Endothelial cell (in vitro differentiated cells): ENCODE data around the gene DNAJA4. TPM values are rescaled to one million over a fixed set of nuclear protein-coding genes. Genes with fewer than 3 reads are reported as not detected.

Source experiments
- DNase-seq: peaks from one replicate; pipeline ENCODE4 v3.0.0; 2021; ENCODE audit warnings: low spot score
- H3K27ac Mint-ChIP-seq: one replicate; pipeline ENCODE4 v1.8.0; 2021; ENCODE audit warnings: mixed read lengths, inconsistent platforms; ENCODE audit not compliant: unreplicated experiment
- H3K27me3 Mint-ChIP-seq: one replicate; pipeline ENCODE4 v1.8.0; 2021; ENCODE audit warnings: mild to moderate bottlenecking, moderate library complexity, mixed read lengths, inconsistent platforms; ENCODE audit not compliant: unreplicated experiment
- H3K36me3 Mint-ChIP-seq: one replicate; pipeline ENCODE4 v1.8.0; 2021; ENCODE audit warnings: mild to moderate bottlenecking, low read depth, mixed read lengths, inconsistent platforms; ENCODE audit not compliant: unreplicated experiment
- H3K4me1 Mint-ChIP-seq: one replicate; pipeline ENCODE4 v1.8.0; 2021; ENCODE audit warnings: mild to moderate bottlenecking, mixed read lengths, inconsistent platforms; ENCODE audit not compliant: unreplicated experiment
- H3K4me3 Mint-ChIP-seq: one replicate; pipeline ENCODE4 v1.8.0; 2021; ENCODE audit warnings: mild to moderate bottlenecking, mixed read lengths, inconsistent platforms; ENCODE audit not compliant: unreplicated experiment
- H3K9me3 Mint-ChIP-seq: one replicate; pipeline ENCODE4 v1.8.0; 2021; ENCODE audit warnings: mixed read lengths, inconsistent platforms; ENCODE audit not compliant: unreplicated experiment
- total RNA-seq: library from RNA; stranded (reverse); fragmentation: NEBNext Ultra II Directional; extraction: Animal tissue kit (Norgen Biotek cat#: 25700); gene quantifications from one replicate; pipeline ENCODE4 v1.2.1, GENCODE V29; 2021; ENCODE audit not compliant: unreplicated experiment
- TF ChIP-seq, protein P1 (sequence below): fragments of 200-600 bp; sonication (generic); IDR thresholded peaks from one replicate; pipeline ENCODE4 v1.5.0; 2021; ENCODE audit warnings: antibody characterized with exemption; ENCODE audit not compliant: unreplicated experiment

The DNAJA4 gene
- total RNA-seq, 1 donor from 2014 or later: 2.1 TPM

DNA sequence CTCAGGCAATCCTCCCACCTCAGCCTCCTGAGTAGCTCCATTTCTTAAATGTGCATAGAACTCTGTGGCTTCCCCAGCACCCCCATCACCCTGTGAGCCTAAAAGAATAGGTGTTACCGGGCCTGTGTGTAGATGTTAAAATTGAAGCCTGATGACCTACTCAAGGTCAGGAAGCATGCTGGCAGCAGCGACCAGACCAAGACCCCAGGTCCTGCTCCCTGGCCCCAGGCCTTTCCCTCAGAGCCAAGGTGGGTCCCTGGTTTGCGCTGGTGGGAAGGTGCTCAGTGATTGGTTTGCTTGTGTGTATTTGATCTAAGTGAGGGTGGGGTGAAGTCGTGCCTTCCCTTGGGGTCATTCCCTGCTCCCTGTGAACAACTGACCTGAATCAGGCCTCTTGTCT lies 57.4 kb downstream of the DNAJA4 start:
- Mint-ChIP-seq H3K4me1 (peaks cover 13% of the 10 kb centered on the region), H3K9me3 (no peaks in the 10 kb centered on the region), H3K27me3 (peaks cover 5% of the 10 kb centered on the region), H3K27ac (peak overlapping the region; percentile 81), H3K36me3 (peaks cover 3% of the 10 kb centered on the region), H3K4me3 (no peak overlapping the region)
- DNase-seq: no peak
- TF ChIP-seq, protein P1, sequence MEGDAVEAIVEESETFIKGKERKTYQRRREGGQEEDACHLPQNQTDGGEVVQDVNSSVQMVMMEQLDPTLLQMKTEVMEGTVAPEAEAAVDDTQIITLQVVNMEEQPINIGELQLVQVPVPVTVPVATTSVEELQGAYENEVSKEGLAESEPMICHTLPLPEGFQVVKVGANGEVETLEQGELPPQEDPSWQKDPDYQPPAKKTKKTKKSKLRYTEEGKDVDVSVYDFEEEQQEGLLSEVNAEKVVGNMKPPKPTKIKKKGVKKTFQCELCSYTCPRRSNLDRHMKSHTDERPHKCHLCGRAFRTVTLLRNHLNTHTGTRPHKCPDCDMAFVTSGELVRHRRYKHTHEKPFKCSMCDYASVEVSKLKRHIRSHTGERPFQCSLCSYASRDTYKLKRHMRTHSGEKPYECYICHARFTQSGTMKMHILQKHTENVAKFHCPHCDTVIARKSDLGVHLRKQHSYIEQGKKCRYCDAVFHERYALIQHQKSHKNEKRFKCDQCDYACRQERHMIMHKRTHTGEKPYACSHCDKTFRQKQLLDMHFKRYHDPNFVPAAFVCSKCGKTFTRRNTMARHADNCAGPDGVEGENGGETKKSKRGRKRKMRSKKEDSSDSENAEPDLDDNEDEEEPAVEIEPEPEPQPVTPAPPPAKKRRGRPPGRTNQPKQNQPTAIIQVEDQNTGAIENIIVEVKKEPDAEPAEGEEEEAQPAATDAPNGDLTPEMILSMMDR: no peak

DNA sequence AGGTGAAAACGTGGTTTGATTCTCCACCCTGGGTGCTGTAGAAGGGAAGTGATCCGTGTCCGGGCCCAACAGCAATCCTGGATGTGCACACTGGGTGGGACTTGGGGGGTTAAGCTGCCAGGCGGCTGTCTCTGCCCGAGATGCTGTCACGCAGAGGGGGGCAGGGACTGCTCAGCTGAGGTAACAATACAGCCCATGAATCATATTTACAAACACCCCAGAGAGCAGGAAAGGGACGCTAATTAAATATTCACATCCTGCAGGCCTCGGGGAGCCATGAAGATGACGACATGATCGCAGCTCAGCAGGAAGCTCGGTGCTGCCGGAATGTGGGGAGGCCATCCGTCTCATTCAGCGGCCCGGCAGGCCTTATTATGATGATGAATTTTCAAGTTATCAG lies 57.9 kb downstream of the DNAJA4 start:
- no peaks in the 10 kb centered on the region for H3K9me3 Mint-ChIP-seq
- peaks cover 15% of the 10 kb centered on the region for H3K4me1 Mint-ChIP-seq
- DNase-seq: peak; percentile 31
- H3K36me3 Mint-ChIP-seq: peaks cover 3% of the 10 kb centered on the region
- TF ChIP-seq, protein P1: no peak
- peaks cover 5% of the 10 kb centered on the region for H3K27me3 Mint-ChIP-seq
- H3K27ac Mint-ChIP-seq: peak overlapping the region; percentile 81
- H3K4me3 Mint-ChIP-seq: peak overlapping the region; percentile 11

DNA sequence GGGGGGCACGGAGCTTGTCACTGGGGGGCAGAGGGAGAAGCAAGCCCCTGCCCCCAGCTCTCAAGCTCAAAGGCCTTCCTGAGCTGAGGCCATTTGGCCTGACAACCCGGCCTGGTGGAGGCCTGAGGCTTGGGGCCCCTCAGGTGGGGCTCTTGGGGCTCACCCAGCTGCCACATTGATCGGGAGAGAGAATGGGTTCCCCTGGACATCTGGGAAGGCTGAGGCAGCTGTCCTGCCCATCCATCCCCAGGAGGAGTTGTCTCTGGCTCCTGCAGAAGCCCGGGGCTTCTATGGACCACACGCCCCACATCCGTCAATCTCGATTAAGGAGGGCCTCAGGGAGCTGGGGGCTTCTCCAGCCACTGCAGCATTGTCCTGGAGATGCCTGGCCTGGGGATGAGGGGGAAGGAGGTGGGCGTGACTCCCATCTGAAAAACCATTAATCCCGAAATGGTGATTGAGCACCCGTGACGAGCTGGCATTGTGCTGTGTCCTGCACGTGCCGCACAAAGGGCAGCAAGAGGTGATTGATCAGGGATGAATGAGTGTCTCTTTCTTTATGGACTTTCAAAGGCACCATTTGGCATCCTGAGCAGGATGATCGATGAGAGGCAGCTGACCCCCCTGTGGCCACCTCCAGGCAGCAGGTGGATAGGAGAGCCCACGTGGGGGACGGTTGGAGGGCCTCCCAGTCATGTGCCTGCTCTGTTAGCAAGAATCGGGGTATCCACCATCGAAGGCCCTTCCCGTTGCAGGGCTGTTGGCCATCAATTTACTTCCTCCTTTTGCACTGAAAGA lies 58.6 kb downstream of the DNAJA4 start:
- no peak overlapping the region for H3K4me3 Mint-ChIP-seq
- H3K4me1 Mint-ChIP-seq: peaks cover 18% of the 10 kb centered on the region
- peaks cover 5% of the 10 kb centered on the region for H3K27me3 Mint-ChIP-seq
- TF ChIP-seq, protein P1: no peak
- no peak for DNase-seq
- H3K27ac Mint-ChIP-seq: peak overlapping the region; percentile 81
- H3K36me3 Mint-ChIP-seq: peaks cover 3% of the 10 kb centered on the region
- no peaks in the 10 kb centered on the region for H3K9me3 Mint-ChIP-seq

DNA sequence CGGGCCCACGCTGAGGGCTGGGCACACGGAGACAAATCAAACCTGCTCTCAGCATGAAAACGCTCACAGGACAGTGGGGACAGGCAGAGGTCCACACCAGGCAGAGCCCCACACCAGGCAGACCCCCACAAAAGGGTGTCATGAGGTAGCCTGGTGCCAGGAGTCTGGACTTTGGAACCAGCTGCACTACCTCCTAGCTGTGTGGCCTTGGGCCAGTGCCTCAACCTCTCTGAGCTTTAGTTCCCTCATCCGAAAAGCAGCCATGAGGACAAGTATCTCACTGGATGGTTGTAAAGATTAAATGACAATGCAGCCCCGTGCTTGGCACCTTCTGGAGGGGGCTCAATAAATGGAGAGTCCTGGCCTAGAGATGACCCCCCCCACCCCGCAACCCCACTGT lies 59.3 kb downstream of the DNAJA4 start:
- peaks cover 18% of the 10 kb centered on the region for H3K4me1 Mint-ChIP-seq
- no peak for DNase-seq
- H3K4me3 Mint-ChIP-seq: no peak overlapping the region
- H3K27me3 Mint-ChIP-seq: peaks cover 5% of the 10 kb centered on the region
- no peaks in the 10 kb centered on the region for H3K9me3 Mint-ChIP-seq
- H3K36me3 Mint-ChIP-seq: peaks cover 3% of the 10 kb centered on the region
- TF ChIP-seq, protein P1: no peak
- no peak overlapping the region for H3K27ac Mint-ChIP-seq

DNA sequence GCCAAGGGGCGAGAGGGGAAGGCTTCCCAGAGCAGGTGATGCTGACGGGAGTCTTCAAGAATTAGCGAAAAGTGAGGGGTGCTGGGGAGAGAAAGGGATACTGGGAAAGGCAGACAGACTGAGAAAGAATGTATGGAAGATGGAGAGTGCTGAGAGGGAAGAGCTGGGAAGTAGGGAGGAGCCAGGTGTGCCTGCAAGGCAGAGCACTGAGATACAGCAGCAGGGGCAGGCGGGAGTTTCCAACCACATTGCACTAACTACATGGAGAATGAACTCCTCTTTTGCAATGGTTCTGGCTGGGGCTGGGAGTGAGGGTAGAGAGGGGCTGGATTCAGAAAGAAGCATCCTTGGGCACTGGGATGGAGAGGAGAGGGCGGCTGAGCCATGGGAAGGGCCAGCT lies 59.8 kb downstream of the DNAJA4 start:
- TF ChIP-seq, protein P1: no peak
- Mint-ChIP-seq H3K36me3 (peaks cover 3% of the 10 kb centered on the region), H3K4me1 (peaks cover 18% of the 10 kb centered on the region), H3K9me3 (no peaks in the 10 kb centered on the region), H3K4me3 (no peak overlapping the region), H3K27ac (no peak overlapping the region), H3K27me3 (peaks cover 5% of the 10 kb centered on the region)
- no peak for DNase-seq
